ENCODE results near the gene ACBD5.
A peak's percentile ranks its signal among the peaks of the same experiment; 100 is the strongest.

The ACBD5 gene

DNA sequence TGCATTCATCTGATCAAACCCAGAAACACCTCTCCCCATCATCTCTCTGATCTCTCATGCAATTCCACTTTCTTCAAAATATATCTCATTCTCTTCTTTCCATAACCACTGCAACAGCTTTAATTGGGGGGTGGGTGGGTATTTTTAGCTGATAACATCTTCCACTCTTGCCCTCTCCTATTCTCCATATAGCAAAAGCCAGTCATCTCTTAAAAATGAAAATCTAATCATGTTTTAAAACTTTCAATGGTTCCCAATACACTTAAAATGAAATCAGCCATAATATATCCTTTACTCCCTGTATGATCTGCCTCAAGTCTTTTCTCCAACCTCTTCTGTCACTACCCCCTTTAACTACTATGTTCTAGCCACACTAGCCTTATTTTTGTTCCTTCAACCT is 87.9 kb downstream of the ACBD5 start:
- Histone ChIP-seq H3K36me3 (ENCODE audit: control insufficient read depth, insufficient read depth, low read length) (no peaks in the 10 kb centered on the region), H3K27ac (no peak overlapping the region), H3K27me3 (ENCODE audit: control insufficient read depth, insufficient read depth, low read length) (no peaks in the 10 kb centered on the region), H3K4me2 (ENCODE audit: low read length) (peak overlapping the region; percentile 99), H3K9ac (no peak overlapping the region), H2AFZ (no peak overlapping the region), H3K9me3 (ENCODE audit: control insufficient read depth, low read length) (no peaks in the 10 kb centered on the region), H3K4me1 (peaks cover 9% of the 10 kb centered on the region), H3K79me2 (peaks cover 39% of the 10 kb centered on the region), H3K4me3 (ENCODE audit: low read depth, low read length) (peak overlapping the region; percentile 100)
- TF ChIP-seq, protein P1, sequence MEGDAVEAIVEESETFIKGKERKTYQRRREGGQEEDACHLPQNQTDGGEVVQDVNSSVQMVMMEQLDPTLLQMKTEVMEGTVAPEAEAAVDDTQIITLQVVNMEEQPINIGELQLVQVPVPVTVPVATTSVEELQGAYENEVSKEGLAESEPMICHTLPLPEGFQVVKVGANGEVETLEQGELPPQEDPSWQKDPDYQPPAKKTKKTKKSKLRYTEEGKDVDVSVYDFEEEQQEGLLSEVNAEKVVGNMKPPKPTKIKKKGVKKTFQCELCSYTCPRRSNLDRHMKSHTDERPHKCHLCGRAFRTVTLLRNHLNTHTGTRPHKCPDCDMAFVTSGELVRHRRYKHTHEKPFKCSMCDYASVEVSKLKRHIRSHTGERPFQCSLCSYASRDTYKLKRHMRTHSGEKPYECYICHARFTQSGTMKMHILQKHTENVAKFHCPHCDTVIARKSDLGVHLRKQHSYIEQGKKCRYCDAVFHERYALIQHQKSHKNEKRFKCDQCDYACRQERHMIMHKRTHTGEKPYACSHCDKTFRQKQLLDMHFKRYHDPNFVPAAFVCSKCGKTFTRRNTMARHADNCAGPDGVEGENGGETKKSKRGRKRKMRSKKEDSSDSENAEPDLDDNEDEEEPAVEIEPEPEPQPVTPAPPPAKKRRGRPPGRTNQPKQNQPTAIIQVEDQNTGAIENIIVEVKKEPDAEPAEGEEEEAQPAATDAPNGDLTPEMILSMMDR (IDR thresholded peaks at IDR 0.05), result no peak

DNA sequence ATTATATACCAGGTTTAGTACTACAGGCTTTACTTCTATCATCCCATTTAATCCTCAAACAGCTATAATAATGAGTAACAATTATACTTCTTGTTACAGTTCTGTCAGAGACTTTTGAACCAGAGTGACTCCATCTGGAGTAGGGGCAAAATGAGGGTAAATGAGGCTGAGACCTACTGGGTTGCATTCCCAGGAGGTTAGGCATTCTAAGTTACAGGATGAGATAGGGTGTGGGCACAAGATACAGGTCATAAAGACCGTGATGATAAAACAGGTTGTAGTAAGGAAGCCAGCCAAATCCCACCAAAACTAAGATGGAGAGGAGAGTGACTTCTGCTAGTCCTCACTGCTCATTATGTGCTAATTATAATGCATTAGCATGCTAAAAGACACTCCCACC is 90.3 kb downstream of the ACBD5 start:
- H3K9me3 ChIP-seq (ENCODE audit: control insufficient read depth, low read length), result no peaks in the 10 kb centered on the region
- H3K36me3 ChIP-seq (ENCODE audit: control insufficient read depth, insufficient read depth, low read length), result no peaks in the 10 kb centered on the region
- H2AFZ ChIP-seq, result no peak overlapping the region
- no peaks in the 10 kb centered on the region for H3K27me3 ChIP-seq (ENCODE audit: control insufficient read depth, insufficient read depth, low read length)
- peaks cover 54% of the 10 kb centered on the region for H3K79me2 ChIP-seq
- H3K4me3 ChIP-seq (ENCODE audit: low read depth, low read length), result no peak overlapping the region
- H3K4me2 ChIP-seq (ENCODE audit: low read length), result no peak overlapping the region
- no peak overlapping the region for H3K9ac ChIP-seq
- TF ChIP-seq, protein P1 (IDR thresholded peaks at IDR 0.05), result no peak
- H3K27ac ChIP-seq, result no peak overlapping the region
- peaks cover 9% of the 10 kb centered on the region for H3K4me1 ChIP-seq

DNA sequence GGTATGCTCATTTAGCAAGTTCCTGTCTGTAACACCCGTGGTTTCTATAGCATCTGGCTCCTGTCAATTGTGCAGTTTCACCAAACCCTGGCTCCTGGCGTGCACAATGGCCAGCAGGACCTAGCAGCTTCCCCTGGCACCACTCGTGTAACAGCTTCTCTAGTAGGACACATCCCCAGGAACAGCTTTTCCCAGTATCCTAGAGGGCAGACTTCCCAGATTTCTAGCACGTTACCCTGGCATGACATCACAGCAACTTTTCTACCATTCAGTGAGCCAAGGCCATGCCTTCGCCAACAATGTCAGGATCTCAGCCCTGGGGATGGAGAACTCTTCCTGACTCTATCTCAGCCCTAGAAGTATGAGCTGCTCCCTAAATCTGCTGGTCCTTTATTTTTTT is 92.9 kb downstream of the ACBD5 start:
- H3K36me3 ChIP-seq (ENCODE audit: control insufficient read depth, insufficient read depth, low read length), result no peaks in the 10 kb centered on the region
- TF ChIP-seq, protein P1 (IDR thresholded peaks at IDR 0.05), result no peak
- peaks cover 49% of the 10 kb centered on the region for H3K79me2 ChIP-seq
- H3K9ac ChIP-seq, result no peak overlapping the region
- no peak overlapping the region for H3K27ac ChIP-seq
- H2AFZ ChIP-seq, result no peak overlapping the region
- H3K9me3 ChIP-seq (ENCODE audit: control insufficient read depth, low read length), result no peaks in the 10 kb centered on the region
- H3K4me2 ChIP-seq (ENCODE audit: low read length), result no peak overlapping the region
- H3K4me3 ChIP-seq (ENCODE audit: low read depth, low read length), result no peak overlapping the region
- H3K27me3 ChIP-seq (ENCODE audit: control insufficient read depth, insufficient read depth, low read length), result no peaks in the 10 kb centered on the region
- H3K4me1 ChIP-seq, result peaks cover 5% of the 10 kb centered on the region

DNA sequence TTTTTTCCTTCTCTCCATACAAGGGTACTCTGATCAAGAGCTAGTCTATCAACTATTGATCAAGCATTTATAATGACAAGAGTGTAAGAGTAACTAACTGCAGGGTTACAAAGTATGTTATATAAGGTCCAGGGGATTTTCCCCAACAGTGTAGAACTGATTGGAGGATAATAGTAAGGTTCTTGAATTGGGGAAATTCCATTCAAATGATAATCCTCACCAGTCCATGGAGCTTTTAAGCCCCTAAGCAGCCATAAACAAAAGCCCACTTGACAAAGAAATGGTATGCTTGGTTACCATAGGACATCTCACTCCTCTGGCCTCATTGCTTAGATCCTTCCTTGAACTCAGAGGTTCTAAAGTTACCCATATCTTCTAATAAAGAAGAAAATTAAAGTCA is 94.7 kb downstream of the ACBD5 start:
- Histone ChIP-seq H3K4me1 (no peaks in the 10 kb centered on the region), H3K36me3 (ENCODE audit: control insufficient read depth, insufficient read depth, low read length) (no peaks in the 10 kb centered on the region), H3K4me3 (ENCODE audit: low read depth, low read length) (no peak overlapping the region), H3K27ac (no peak overlapping the region), H2AFZ (no peak overlapping the region), H3K79me2 (peaks cover 38% of the 10 kb centered on the region), H3K9ac (no peak overlapping the region), H3K27me3 (ENCODE audit: control insufficient read depth, insufficient read depth, low read length) (no peaks in the 10 kb centered on the region), H3K4me2 (ENCODE audit: low read length) (no peak overlapping the region), H3K9me3 (ENCODE audit: control insufficient read depth, low read length) (no peaks in the 10 kb centered on the region)
- TF ChIP-seq, protein P1 (IDR thresholded peaks at IDR 0.05), result no peak

Data from parathyroid adenoma (tissue), 2 donors.